ENCODE measurements around the gene CHML.
"Not testable (repeated sequence)": the region's sequence is repeated elsewhere in the genome, so short reads cannot be mapped to it uniquely, and the experiment has no call there.

The CHML gene

DNA sequence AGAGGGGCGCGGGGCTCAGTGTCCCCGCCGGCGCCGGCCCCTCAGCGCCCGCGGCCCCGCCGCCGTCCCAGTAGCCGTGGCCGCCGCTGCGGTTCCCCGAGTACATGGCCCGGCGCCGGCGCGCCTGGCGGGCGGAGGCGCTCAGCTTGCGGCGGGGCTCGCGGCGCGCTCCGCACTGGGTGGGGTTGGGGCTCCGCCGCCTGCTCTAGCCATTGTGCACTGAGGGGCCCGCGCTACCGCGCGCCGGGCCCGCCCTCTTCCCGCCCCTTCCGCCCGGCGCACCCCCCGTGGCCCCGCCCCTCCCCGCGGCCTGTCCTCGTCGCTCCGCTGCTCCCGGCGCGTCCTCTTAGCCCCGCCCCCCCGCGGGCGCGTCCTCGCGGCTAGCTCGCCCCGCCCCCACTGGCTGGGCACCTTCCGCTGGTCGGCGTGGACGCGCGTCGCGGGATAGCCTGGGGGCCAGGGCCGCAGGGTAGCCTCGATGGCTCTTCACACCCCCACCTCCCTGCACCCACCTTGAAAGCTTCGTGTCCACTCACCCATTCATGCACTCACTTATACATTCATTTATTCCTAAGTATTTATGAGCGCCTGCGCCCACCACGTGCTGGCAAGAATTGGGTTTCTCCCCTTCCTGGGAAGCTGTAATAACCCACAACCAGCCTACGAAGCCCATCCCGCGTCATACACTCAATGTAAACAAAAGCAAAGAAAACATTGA, at the start of gene CHML, which contains the start of gene OPN3:
CHML (minus strand) TSS at position 221 of the 718 bp plus-strand sequence. CDS start 4,603 bp downstream, outside the sequence.
OPN3 (minus strand) TSS at position 221 of the 718 bp plus-strand sequence; CDS start at position 106, 115 bp downstream.
- DNase-seq (ENCODE audit: low spot score): peak; percentile 92

- DNase-seq (ENCODE audit: low spot score): no peak
Measured at GRCh38 chr1:241688940-241689368, 48.8 kb upstream of the CHML start.

DNA sequence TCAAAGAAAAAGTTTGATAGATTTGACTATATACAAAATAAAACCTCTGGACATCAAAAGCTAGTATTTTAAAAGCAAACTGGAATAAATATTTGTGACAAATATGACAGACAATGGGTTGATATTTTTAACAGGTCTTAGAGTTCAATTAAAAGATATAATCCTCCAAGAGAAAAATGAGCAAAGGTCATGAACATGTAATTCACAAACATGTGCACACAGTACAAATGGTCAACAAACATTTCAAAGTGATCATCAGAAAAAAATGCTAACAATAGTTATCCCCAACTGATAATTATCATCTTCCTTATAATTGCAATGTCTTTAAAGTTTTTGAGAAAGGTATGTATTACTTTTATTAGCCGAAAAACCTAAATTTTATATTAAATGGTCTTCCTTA, 43.9 kb upstream of the CHML start:
- DNase-seq (ENCODE audit: low spot score): no peak

GRCh38 chr1:241682921-241683320, 42.8 kb upstream of the CHML start:
- no peak for DNase-seq (ENCODE audit: low spot score)

GRCh38 chr1:241681861-241682448, 41.8 kb upstream of the CHML start:
- DNase-seq (ENCODE audit: low spot score): not testable (repeated sequence)

- no peak for DNase-seq (ENCODE audit: low spot score)
Measured at GRCh38 chr1:241679961-241680360, 39.8 kb upstream of the CHML start.

DNA sequence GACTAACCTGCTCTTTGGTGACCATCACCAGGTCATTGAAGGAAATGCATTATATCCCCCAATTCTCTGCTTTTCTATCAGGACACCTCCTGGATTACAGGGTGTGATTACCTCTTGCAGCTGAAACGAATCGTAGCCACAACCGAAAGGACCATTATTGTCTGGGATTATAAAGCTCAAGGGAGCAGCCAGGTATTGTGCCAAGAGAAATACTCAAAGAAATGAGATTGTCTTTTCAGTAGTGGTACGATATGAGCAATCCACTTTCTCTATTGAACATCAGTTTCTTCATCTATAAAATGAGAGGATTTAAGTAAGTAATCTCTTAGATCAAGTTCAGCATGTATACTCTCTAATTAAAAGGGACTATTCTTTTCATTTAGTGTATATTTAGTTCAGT, 39.2 kb upstream of the CHML start:
- DNase-seq (ENCODE audit: low spot score): no peak

DNA sequence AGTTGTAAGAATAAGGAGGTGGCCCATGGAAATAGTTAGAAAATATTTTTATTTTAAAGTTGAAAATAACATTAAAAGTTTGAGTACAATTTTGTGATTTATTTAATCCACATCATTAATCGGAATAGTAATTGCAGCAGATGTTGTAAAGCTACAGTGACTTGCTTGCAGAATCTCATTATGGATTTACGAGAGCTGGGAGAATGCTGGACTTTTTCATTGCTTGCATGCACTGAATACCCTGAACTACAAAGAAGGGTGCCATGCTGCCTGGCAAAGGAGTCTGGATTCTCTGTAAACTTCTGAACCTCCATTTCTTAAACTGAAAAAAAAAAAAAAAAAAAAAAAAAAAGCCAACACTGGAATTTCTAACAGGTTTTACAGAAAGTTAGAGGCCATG, 38.4 kb upstream of the CHML start:
- no peak for DNase-seq (ENCODE audit: low spot score)

DNA sequence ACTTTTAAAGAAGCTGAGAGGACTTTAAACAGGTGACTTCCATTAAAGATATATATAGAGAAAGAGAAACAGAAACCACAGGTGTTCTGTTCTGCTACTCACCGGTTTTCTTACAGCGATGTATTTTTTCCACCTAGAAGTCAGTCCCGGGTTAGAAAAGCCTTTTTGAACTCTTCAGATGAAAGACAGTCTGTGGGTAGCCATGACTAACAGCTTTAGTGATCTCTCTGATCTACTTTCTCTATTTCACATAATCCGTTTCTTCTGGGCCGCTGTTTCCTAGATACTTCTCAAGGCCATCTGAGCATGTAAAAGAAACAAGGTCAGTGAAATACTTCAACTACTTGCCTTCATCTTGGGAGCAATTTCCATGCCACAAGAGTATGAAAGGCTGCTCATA, 37.0 kb upstream of the CHML start:
- DNase-seq (ENCODE audit: low spot score): peak; percentile 68

- no peak for DNase-seq (ENCODE audit: low spot score)
Measured at GRCh38 chr1:241675983-241676382, 35.8 kb upstream of the CHML start.

- no peak for DNase-seq (ENCODE audit: low spot score)
Measured at GRCh38 chr1:241674805-241675384, 34.7 kb upstream of the CHML start.

- DNase-seq (ENCODE audit: low spot score): no peak
Measured at GRCh38 chr1:241672301-241672700, 32.1 kb upstream of the CHML start.

GRCh38 chr1:241666419-241666818, 26.2 kb upstream of the CHML start:
- no peak for DNase-seq (ENCODE audit: low spot score)

DNA sequence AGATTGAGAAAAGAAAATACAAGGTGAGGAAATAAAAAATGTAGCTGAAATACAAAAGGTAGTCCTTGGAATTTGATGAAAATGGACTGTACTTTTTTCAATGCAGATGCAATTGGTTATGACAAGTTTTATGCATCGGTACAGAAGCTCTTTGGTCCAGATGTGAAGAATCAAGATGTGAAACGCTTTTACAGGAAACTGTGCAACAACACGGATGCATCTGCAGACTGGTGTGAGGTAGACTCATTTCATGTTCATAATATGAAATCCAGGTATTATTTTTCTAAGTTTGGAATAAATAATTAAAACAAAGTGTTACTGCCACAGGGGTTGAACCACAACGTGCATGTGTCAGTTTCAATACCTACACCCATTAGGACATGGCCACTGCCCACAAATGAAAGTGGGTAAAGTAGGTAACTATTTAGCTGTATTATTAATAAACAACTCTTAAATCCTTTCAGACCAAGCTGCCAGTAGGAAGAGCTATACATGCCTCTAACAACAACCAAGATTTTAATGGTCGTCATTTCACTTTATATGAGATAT, 20.3 kb upstream of the CHML start:
- DNase-seq (ENCODE audit: low spot score): no peak

- DNase-seq (ENCODE audit: low spot score): not testable (repeated sequence)
Measured at GRCh38 chr1:241659016-241659415, 18.8 kb upstream of the CHML start.

GRCh38 chr1:241658081-241658793, 18.1 kb upstream of the CHML start:
- DNase-seq (ENCODE audit: low spot score): no peak

- no peak for DNase-seq (ENCODE audit: low spot score)
Measured at GRCh38 chr1:241654641-241655040, 14.5 kb upstream of the CHML start.

- DNase-seq (ENCODE audit: low spot score): no peak
Measured at GRCh38 chr1:241654019-241654418, 13.8 kb upstream of the CHML start.

DNA sequence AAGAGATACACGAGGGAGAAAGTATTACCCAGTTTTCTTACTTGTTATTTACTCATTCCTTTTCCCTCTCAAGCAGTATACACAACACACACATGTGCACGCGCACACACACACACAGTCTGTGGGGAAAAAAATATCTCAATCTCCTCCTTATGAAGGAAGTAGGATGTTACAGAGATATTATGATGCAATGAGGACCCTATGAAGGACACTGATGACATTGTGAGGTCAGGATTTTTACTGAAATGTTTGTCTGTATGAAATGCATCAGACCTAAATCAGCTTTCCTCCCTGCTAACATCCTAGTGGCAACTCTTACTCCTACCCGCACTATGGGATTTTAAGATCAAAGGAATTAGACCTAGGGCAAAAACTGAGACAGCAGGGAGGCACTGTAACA, 11.8 kb upstream of the CHML start, which contains the start of gene WDR64:
WDR64 (plus strand) TSS at position 270 of the 400 bp plus-strand sequence. CDS start 204 bp downstream, outside the sequence.
- DNase-seq (ENCODE audit: low spot score): no peak

DNA sequence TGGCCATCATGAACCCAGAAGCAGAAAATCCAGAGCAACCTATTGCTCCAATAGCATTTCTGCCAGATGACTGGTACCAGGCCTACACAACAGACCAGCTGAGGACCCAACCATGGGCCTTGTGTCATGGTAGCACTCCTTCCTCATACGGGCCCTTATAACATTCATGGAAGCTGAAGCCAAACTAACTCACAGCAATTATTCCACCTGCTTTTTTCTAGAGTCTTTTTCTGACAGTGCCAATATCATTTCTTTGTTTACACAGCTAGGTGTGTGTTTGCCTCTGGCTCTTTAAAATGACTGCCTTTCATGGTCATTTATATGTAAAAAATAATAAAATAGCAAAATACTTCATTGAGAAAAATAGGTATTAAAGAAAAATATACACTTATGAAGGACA, 8.0 kb upstream of the CHML start:
- no peak for DNase-seq (ENCODE audit: low spot score)

DNA sequence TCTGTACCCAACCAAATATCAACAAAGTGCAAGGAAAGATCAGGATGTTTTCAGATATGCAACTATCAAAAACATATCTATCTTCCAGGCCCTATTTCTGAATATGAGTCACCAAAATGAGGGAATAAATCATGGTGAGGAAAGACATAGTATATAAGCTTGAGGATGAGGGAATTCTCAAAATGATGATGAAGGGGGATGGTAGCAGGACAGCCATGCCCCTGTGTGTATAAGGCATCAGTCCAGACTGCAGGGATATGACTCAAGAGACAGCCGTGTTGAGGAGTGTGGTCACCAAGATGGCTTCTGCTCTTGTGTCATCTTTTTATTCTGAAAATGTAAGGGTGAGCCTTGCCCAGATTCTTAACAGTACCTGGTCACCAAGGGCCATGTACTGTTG, 7.5 kb upstream of the CHML start:
- no peak for DNase-seq (ENCODE audit: low spot score)

- DNase-seq (ENCODE audit: low spot score): no peak
Measured at GRCh38 chr1:241646201-241646600, 6.0 kb upstream of the CHML start.

All from CD4-positive, alpha-beta T cell treated with Interleukin-15 for 4 hours (primary cell).